ENCODE measurements around the gene RNF141. TPM values are rescaled to one million over a fixed set of nuclear protein-coding genes. Genes with fewer than 3 reads are reported as not detected.

The RNF141 gene
- total RNA-seq, 2 donors from 2014 or later, result 34.7 to 42.2 TPM

DNA sequence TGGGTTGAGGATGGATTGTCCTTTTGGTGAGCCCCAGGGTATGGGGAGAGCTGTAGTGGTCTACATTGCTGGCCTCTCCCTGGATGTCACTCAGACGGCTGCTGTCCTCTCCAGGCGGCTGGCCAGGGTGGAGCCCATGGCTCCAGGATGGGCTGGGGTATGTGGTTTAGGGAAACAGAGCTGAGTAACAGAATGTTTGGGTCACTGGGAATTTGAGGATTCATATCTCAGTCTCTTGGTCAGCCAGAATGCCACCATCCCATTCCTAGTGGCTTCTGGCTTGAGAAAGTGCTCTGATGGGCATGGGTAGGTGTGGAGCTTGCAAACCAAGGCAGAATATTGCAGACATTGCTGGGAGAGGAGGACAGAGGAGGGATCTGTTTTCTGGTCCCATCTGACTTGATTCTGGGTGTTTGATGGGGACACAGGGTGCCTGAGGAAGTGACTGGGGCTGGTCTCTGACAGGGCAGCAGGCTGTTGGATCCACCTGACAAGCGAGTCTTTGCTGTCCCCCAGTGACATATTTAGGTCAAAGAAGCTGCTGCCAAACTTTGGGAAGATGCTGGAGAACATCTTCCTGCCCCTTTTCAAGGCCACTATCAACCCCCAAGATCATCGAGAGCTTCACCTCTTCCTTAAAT is 44.6 kb downstream of the RNF141 start:
- Histone ChIP-seq H3K36me3 (ENCODE audit: control insufficient read depth, insufficient read depth, low read length) (peaks cover 6% of the 10 kb centered on the region), H3K27ac (ENCODE audit: low read depth, low read length) (no peak overlapping the region), H3K4me1 (ENCODE audit: control insufficient read depth, insufficient read depth, low read length) (no peaks in the 10 kb centered on the region), H3K27me3 (ENCODE audit: control insufficient read depth, insufficient read depth, low read length, poor library complexity, severe bottlenecking) (no peaks in the 10 kb centered on the region), H3K9me3 (ENCODE audit: control insufficient read depth, low read length) (no peaks in the 10 kb centered on the region), H3K4me3 (ENCODE audit: low read length) (no peak overlapping the region), H3K9ac (ENCODE audit: extremely low read depth, low read length, poor library complexity, severe bottlenecking) (no peak overlapping the region)
- Mint-ChIP-seq H3K4me1 (peaks cover 8% of the 10 kb centered on the region), H3K4me3 (no peak overlapping the region), H3K36me3 (ENCODE audit: low read depth) (peaks cover 27% of the 10 kb centered on the region), H3K9me3 (peaks cover 2% of the 10 kb centered on the region), H3K27ac (no peak overlapping the region), H3K27me3 (ENCODE audit: insufficient read depth) (no peaks in the 10 kb centered on the region)
- peak; percentile 26 for DNase-seq
- 92 to 96% methylated on average over 2 to 4 of the region's 4 CpGs for WGBS, 2 experiments (ENCODE audit: insufficient coverage in 1 of 2, insufficient read length in 1 of 2)
- TF ChIP-seq, protein P1, sequence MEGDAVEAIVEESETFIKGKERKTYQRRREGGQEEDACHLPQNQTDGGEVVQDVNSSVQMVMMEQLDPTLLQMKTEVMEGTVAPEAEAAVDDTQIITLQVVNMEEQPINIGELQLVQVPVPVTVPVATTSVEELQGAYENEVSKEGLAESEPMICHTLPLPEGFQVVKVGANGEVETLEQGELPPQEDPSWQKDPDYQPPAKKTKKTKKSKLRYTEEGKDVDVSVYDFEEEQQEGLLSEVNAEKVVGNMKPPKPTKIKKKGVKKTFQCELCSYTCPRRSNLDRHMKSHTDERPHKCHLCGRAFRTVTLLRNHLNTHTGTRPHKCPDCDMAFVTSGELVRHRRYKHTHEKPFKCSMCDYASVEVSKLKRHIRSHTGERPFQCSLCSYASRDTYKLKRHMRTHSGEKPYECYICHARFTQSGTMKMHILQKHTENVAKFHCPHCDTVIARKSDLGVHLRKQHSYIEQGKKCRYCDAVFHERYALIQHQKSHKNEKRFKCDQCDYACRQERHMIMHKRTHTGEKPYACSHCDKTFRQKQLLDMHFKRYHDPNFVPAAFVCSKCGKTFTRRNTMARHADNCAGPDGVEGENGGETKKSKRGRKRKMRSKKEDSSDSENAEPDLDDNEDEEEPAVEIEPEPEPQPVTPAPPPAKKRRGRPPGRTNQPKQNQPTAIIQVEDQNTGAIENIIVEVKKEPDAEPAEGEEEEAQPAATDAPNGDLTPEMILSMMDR (conservative IDR thresholded peaks at IDR 0.05), result no peak

DNA sequence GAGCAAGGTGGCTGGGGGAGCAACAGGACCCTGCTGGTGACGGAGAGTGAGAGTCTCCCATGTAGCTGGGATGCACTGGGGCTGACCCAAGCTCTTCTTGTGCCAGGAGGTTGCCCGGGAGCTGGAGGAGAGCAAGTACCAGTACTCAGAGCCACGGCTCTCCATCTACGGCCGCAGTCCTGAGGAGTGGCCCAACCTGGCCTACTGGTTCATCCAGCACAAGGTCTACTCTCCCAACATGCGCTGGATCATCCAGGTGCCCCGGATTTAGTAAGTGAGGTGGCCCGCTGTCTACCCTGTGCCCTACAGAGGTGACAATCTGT is 45.6 kb downstream of the RNF141 start:
- H3K27ac Mint-ChIP-seq, result no peak overlapping the region
- H3K4me1 Mint-ChIP-seq, result peaks cover 10% of the 10 kb centered on the region
- 93 to 95% methylated on average over 6 to 8 of the region's 8 CpGs for WGBS, 2 experiments (ENCODE audit: insufficient coverage in 1 of 2, insufficient read length in 1 of 2)
- H3K36me3 Mint-ChIP-seq (ENCODE audit: low read depth), result peaks cover 28% of the 10 kb centered on the region
- no peaks in the 10 kb centered on the region for H3K27me3 Mint-ChIP-seq (ENCODE audit: insufficient read depth)
- Histone ChIP-seq H3K9ac (ENCODE audit: extremely low read depth, low read length, poor library complexity, severe bottlenecking) (no peak overlapping the region), H3K27me3 (ENCODE audit: control insufficient read depth, insufficient read depth, low read length, poor library complexity, severe bottlenecking) (no peaks in the 10 kb centered on the region), H3K27ac (ENCODE audit: low read depth, low read length) (no peak overlapping the region), H3K4me1 (ENCODE audit: control insufficient read depth, insufficient read depth, low read length) (no peaks in the 10 kb centered on the region), H3K9me3 (ENCODE audit: control insufficient read depth, low read length) (no peaks in the 10 kb centered on the region), H3K4me3 (ENCODE audit: low read length) (no peak overlapping the region), H3K36me3 (ENCODE audit: control insufficient read depth, insufficient read depth, low read length) (peaks cover 4% of the 10 kb centered on the region)
- H3K9me3 Mint-ChIP-seq, result peaks cover 2% of the 10 kb centered on the region
- TF ChIP-seq, protein P1 (conservative IDR thresholded peaks at IDR 0.05), result no peak
- peak; percentile 22 for DNase-seq
- H3K4me3 Mint-ChIP-seq, result no peak overlapping the region

DNA sequence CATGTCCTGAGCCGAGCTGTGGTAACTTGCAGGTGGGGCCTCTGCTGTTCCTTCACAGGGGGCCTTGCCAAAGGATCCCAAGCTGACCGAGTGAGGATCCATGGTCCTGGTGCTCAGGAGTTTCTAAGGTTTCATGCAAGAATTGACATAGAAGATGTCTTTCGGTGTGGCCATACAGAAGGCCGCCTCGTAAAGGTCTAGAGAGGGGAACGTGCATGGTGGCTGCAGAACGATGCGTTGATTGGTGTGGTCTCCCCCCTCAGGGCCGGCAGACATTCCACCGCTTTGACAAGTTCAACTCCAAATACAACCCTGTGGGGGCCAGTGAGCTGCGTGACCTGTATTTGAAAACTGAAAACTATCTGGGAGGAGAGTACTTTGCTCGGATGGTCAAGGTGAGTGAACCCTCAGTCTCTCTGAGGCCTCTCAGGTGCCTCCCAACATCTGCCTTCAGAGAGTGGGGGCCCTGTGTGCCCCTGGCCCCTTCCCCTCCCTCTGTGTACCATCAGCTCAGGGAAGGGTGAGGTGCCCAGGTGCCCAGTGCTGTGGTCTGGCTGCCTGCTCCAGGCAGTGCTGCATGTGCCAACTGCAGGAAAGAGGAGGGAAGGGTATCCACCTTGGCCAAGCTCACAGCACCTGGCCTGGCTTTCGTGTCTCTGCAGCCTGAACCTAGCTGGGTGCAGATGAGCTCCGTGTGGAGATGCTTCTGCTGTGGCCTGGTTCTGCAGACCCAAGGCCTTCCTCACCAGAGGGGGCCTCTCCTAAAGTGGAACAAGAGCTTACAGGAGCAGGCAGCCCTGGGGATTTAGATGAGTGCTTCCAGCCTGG is 46.1 kb downstream of the RNF141 start:
- H3K27ac ChIP-seq (ENCODE audit: low read depth, low read length), result no peak overlapping the region
- H3K9ac ChIP-seq (ENCODE audit: extremely low read depth, low read length, poor library complexity, severe bottlenecking), result no peak overlapping the region
- H3K36me3 ChIP-seq (ENCODE audit: control insufficient read depth, insufficient read depth, low read length), result no peaks in the 10 kb centered on the region
- Mint-ChIP-seq H3K9me3 (peaks cover 2% of the 10 kb centered on the region), H3K36me3 (ENCODE audit: low read depth) (peaks cover 30% of the 10 kb centered on the region), H3K27me3 (ENCODE audit: insufficient read depth) (no peaks in the 10 kb centered on the region), H3K4me3 (no peak overlapping the region), H3K27ac (no peak overlapping the region), H3K4me1 (peaks cover 12% of the 10 kb centered on the region)
- no peaks in the 10 kb centered on the region for H3K9me3 ChIP-seq (ENCODE audit: control insufficient read depth, low read length)
- H3K4me1 ChIP-seq (ENCODE audit: control insufficient read depth, insufficient read depth, low read length), result no peaks in the 10 kb centered on the region
- H3K27me3 ChIP-seq (ENCODE audit: control insufficient read depth, insufficient read depth, low read length, poor library complexity, severe bottlenecking), result no peaks in the 10 kb centered on the region
- 91 to 93% methylated on average over 8 to 14 of the region's 14 CpGs for WGBS, 2 experiments (ENCODE audit: insufficient coverage in 1 of 2, insufficient read length in 1 of 2)
- peak; percentile 30 for DNase-seq
- no peak overlapping the region for H3K4me3 ChIP-seq (ENCODE audit: low read length)
- TF ChIP-seq, protein P1 (conservative IDR thresholded peaks at IDR 0.05), result no peak

Measured in endodermal cell (in vitro differentiated cells).